NCI-H2171 (cell line): Measurements from ENCODE around the gene OR51T1.

Experiments used
- DNase-seq: peaks from one replicate; lab custom pipeline; 2025; lab: John Stamatoyannopoulos, UW

The OR51T1 gene

GRCh38 chr11:4926608-4927007, 44.9 kb downstream of the OR51T1 start:
- DNase-seq: no peak
